Measurements from ENCODE around the gene MND1.

Gene MND1

GRCh38 chr4:153375303-153375702, 30.8 kb downstream of the MND1 start:
- no peak for DNase-seq (ENCODE audit: low read depth)
- no peak overlapping the region for H3K4me3 ChIP-seq (ENCODE audit: low read length)
- TF ChIP-seq CTCF (IDR thresholded peaks at IDR 0.05; ENCODE audit: insufficient read depth, low read depth, low read length, missing control alignments) = no peak

GRCh38 chr4:153383131-153383530, 38.6 kb downstream of the MND1 start:
- no peak for DNase-seq (ENCODE audit: low read depth)
- TF ChIP-seq CTCF (IDR thresholded peaks at IDR 0.05; ENCODE audit: insufficient read depth, low read depth, low read length, missing control alignments) = no peak
- H3K4me3 ChIP-seq (ENCODE audit: low read length) = no peak overlapping the region

DNA sequence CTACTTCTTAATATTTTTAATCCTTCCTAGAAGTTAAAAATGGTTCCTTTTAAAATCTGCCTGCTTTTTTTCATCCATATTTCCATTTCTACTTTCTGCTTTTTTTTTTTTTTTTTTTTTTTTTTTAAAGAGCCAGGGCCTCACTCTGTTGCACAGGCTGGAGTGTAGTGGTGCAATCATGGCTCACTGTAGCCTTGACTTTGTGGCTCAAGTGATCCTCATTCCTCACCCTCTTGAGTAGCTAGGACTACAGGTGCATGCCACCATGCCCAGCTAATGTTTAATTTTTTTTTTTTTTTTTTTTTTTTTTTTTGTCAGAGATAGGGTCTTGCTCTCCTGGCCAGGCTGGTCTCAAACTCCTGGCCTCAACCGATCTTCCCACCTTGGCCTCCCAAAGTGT, 39.7 kb downstream of the MND1 start:
- H3K4me3 ChIP-seq (ENCODE audit: low read length) = no peak overlapping the region
- DNase-seq (ENCODE audit: low read depth) = no peak
- no peak for TF ChIP-seq CTCF (IDR thresholded peaks at IDR 0.05; ENCODE audit: insufficient read depth, low read depth, low read length, missing control alignments)

DNA sequence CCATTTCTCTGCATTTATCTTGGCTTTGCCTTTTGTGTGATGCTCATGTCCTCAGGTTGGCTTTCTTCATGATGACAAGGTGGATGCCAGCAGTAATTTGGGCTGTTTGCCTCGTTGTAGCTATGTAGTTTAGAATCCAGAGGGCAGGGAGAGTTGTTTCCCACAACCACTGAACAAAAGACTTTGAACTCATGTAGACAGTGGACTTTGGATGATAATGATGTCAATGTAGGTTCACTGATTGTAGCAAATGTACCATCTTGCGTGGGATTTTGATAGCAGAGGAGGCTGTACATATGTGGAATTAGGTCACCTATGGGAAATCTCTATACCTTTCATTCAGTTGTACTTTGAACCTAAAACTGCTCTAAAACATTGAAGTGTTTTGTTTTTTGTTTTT, 41.3 kb downstream of the MND1 start:
- TF ChIP-seq CTCF (IDR thresholded peaks at IDR 0.05; ENCODE audit: insufficient read depth, low read depth, low read length, missing control alignments) = no peak
- no peak overlapping the region for H3K4me3 ChIP-seq (ENCODE audit: low read length)
- DNase-seq (ENCODE audit: low read depth) = no peak

DNA sequence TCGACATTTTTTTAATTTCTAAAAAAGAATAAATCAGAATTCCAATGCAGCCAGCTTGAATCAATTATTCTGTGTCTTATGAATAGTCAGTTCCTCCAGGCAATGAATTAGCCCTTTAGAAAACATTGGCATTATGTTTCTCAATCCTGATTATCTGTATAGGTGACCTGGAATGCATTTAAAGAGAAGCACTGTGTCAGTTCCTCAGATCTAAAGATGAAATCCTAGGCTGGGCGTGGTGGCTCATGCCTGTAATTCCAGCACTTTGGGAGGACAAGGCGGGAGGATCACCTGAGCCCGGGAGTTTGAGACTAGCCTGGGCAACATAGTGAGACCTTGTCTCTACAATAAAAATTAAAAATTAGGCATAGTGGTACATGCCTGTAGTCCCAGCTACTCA, 43.5 kb downstream of the MND1 start:
- H3K4me3 ChIP-seq (ENCODE audit: low read length) = no peak overlapping the region
- TF ChIP-seq CTCF (IDR thresholded peaks at IDR 0.05; ENCODE audit: insufficient read depth, low read depth, low read length, missing control alignments) = no peak
- DNase-seq (ENCODE audit: low read depth) = no peak

DNA sequence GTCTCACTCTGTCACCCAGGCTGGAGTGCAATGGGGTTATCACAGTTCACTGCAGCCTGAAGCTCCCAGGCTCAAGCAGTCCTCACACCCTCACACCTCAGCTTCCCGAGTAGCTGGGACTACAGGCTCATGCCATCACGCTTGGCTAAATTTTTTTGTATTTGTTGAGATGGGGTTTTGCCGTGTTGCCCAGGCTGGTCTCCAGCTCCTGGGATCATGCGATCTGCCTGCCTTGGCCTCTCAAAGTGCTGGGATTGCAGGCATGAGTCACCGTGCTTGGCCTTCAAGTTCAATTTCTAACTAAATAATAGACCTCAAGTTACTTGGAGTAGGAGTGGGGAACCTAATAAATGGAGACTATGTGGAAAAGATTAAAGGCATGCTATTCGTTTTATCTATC, 48.9 kb downstream of the MND1 start:
- DNase-seq (ENCODE audit: low read depth) = peak; percentile 39
- TF ChIP-seq CTCF (IDR thresholded peaks at IDR 0.05; ENCODE audit: insufficient read depth, low read depth, low read length, missing control alignments) = no peak
- H3K4me3 ChIP-seq (ENCODE audit: low read length) = no peak overlapping the region

GRCh38 chr4:153394945-153395344, 50.5 kb downstream of the MND1 start:
- no peak for TF ChIP-seq CTCF (IDR thresholded peaks at IDR 0.05; ENCODE audit: insufficient read depth, low read depth, low read length, missing control alignments)
- DNase-seq (ENCODE audit: low read depth) = no peak
- no peak overlapping the region for H3K4me3 ChIP-seq (ENCODE audit: low read length)

Measured in epithelial cell of esophagus (primary cell).